Measurements from ENCODE around the gene HCCS.

DNA sequence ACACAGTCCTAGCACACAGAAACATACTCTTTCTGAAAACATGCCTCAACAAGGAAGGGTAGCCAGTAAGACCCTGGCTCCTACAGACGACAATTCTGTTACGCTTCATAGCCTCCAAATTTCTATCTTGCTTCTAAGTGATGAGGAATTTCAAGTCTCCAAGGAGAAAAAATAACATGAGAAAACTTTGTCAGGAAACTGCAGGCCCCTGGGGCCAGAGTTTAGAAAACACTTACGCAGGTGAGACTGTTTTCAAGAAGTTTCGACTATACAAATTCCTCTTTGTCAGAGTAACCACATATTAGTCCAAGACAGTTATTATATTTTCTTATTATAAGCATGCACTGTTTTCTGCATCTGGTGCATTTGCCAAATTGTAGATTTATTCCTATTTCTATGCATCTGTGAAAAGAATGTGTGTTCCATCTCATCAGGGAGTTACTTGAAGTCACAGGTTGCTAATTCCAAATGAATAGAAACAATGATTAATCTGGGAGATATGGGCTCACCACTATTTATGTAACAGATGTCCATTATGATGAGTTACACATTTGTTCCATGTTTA is 30.3 kb upstream of the HCCS start:
- TF ChIP-seq, protein P1, sequence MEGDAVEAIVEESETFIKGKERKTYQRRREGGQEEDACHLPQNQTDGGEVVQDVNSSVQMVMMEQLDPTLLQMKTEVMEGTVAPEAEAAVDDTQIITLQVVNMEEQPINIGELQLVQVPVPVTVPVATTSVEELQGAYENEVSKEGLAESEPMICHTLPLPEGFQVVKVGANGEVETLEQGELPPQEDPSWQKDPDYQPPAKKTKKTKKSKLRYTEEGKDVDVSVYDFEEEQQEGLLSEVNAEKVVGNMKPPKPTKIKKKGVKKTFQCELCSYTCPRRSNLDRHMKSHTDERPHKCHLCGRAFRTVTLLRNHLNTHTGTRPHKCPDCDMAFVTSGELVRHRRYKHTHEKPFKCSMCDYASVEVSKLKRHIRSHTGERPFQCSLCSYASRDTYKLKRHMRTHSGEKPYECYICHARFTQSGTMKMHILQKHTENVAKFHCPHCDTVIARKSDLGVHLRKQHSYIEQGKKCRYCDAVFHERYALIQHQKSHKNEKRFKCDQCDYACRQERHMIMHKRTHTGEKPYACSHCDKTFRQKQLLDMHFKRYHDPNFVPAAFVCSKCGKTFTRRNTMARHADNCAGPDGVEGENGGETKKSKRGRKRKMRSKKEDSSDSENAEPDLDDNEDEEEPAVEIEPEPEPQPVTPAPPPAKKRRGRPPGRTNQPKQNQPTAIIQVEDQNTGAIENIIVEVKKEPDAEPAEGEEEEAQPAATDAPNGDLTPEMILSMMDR (IDR thresholded peaks at IDR 0.05), result no peak
- no peak for TF ChIP-seq POLR2A (IDR thresholded peaks at IDR 0.05)
